IPS DF 6.9 (cell line): ENCODE measurements around the gene ENAH.
"Not testable (repeated sequence)": the region's sequence is repeated elsewhere in the genome, so short reads cannot be mapped to it uniquely, and the experiment has no call there.

ENCODE experiments used
- DNase-seq: peaks from one replicate; pipeline ENCODE4 v3.0.0-alpha.2; 2013; ENCODE audit warnings: low read depth, low spot score
- H3K27ac ChIP-seq: one replicate; pipeline ENCODE4 v1.5.1; 2013; ENCODE audit warnings: low read length, control low read depth
- H3K27me3 ChIP-seq: 2 replicates; pipeline ENCODE4 v1.6.1; 2013; ENCODE audit warnings: mild to moderate bottlenecking, low read length; ENCODE audit not compliant: control insufficient read depth, insufficient read depth
- H3K36me3 ChIP-seq: 2 replicates; pipeline ENCODE4 v1.6.1; 2013; ENCODE audit warnings: low read length; ENCODE audit not compliant: control insufficient read depth, insufficient read depth
- H3K4me1 ChIP-seq: 2 replicates; pipeline ENCODE4 v1.6.1; 2013; ENCODE audit warnings: low read length; ENCODE audit not compliant: control insufficient read depth, insufficient read depth
- H3K4me3 ChIP-seq: 2 replicates; pipeline ENCODE4 v1.5.1; 2013; ENCODE audit warnings: mild to moderate bottlenecking, low read length
- H3K9me3 ChIP-seq: 2 replicates; pipeline ENCODE4 v1.6.1; 2013; ENCODE audit warnings: low read length, inconsistent platforms; ENCODE audit not compliant: control insufficient read depth, insufficient read depth
- WGBS: extraction: QIAGEN DNeasy Blood & Tissue Kit; methylation state at CpG from one replicate; pipeline ENCODE4 v1.1.7; 2013; ENCODE audit warnings: mixed read lengths, missing lambda C conversion rate; ENCODE audit not compliant: insufficient read length, insufficient coverage; 5-methylcytosine and 5-hydroxymethylcytosine counted together

The ENAH gene

DNA sequence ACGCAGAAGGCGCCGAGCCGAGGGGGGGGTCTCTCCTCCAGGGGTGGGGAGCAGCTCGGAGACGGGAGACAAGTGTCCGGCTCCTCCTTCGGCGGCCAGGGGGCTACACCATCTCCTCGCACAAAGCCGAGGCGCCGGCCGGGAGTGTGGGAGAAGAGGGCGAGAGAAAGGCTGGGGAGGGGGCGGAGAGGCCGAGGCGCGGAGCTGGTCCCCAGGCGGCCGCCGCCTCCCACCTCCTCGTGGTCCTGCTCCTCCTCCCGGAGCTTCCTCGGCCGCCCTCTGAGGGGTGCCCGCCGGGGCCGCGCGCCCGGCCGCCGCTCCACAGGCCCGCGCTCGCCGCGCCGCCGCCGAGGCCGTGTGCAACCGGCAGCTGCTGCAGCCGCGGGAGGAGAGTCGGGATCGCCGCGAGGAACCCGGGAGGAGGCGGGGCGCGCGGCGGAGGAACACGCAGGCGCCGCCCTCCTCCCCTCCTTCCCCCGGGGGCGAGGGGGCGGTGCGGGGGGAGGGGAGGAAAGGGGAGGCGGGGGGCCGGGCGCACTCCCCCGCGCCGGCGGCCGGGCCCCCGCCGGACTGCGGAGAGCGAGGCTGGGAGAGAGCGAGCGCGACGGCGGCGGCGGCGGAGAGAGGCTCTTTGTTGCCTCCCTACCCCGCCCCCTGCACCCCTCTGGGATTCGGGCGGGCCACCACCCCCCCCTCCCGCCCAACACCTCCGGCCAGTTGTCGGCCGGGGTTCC is at the start of gene ENAH:
TSS of gene ENAH (minus strand) at position 395 of the 734 bp plus-strand sequence. CDS start 433 bp downstream, outside the sequence.
- H3K9me3 ChIP-seq, result no peaks in the 10 kb centered on the region
- peak within 1 kb of the TSS; percentile 86 for H3K4me3 ChIP-seq
- no CpG with 5 or more reads among the region's 90 CpGs for WGBS
- no peaks in the 10 kb centered on the region for H3K36me3 ChIP-seq
- no peak within 1 kb of the TSS for H3K27ac ChIP-seq
- DNase-seq, result no peak
- no peaks in the 10 kb centered on the region for H3K4me1 ChIP-seq
- H3K27me3 ChIP-seq, result no peaks in the 10 kb centered on the region

DNA sequence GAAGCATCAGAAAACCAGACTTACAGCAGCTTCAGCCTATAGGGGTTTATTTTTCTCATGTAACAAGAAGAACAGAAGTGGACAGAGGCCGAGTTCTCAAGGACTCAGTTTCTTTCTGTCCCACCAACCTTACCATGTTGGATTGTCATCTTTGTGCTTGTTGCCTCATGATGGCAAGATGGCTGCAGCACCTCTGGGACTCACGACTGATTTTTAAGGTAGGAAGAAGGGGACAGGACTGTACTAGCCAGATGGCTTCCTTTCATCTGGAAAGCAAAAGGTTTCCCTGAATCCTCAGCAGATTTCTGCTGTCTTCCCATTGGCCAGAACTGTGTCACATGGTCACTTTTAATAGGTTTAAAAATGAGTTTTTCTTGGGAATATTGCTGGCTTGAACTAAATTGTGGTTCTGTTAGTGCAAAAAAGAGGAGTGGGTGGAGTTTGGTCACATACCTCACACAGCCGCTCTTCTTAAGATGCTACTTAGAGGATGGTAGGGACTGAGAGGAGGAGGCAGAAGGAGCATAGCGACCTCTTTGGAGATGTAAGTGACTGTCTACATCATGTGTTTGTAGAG is 48.1 kb upstream of the ENAH start:
- no peak for DNase-seq
- no peak overlapping the region for H3K27ac ChIP-seq
- no peaks in the 10 kb centered on the region for H3K27me3 ChIP-seq
- H3K4me1 ChIP-seq, result no peaks in the 10 kb centered on the region
- no peaks in the 10 kb centered on the region for H3K36me3 ChIP-seq
- no CpG with 5 or more reads among the region's 4 CpGs for WGBS
- no peak overlapping the region for H3K4me3 ChIP-seq
- no peaks in the 10 kb centered on the region for H3K9me3 ChIP-seq

DNA sequence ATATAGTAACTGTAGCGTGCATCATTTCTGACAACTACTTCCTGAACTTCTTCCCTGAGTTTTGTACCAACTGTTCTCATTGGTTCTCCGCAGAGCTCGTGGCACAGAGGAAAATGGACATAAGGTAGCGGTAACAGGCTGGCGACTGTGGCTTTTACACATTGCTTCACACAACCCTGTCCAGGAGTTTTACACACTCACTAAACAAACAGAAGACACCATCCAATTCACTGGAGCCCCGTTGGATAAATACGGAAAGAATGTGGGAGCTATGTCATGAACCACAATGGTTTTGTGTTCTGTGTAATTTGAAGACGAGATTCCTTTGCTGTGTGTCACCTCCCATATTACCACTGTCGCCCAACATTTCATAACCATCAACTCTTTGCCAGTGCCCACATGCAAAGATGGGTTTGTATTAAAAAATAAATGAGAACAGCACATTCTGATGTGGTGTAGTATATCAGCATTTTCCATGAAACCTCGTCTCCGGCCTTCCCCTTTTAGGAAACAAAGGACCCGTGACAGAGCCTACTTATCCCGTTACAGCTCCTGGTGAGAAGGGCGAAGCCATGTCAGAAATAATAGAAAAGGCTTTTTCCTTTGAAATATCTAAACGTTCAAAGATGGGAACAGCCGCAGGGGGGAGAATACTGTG is 47.4 kb upstream of the ENAH start:
- no peak for DNase-seq
- Histone ChIP-seq H3K9me3 (no peaks in the 10 kb centered on the region), H3K4me3 (no peak overlapping the region), H3K27ac (no peak overlapping the region), H3K27me3 (no peaks in the 10 kb centered on the region), H3K36me3 (no peaks in the 10 kb centered on the region), H3K4me1 (no peaks in the 10 kb centered on the region)
- WGBS, result no CpG with 5 or more reads among the region's 16 CpGs

DNA sequence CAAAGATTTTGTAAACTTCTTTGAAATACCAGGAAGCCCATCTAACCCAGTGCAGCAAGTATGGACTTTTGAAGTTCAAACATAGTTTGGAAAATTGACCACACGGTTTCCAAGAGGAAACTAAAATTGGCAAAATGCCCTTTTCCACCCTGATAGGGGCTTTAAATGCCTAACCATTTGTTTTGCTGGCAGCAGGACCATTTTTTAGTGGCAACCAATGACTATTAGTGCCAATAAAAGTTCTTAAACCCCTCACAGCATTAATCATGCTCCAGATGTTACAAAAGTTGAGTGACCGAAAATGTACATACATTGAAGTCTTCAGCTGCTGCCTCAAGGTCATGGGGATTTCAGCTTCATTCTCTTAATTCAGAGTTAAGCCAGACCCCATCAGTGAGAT is 46.4 kb upstream of the ENAH start:
- H3K36me3 ChIP-seq, result no peaks in the 10 kb centered on the region
- H3K27me3 ChIP-seq, result no peaks in the 10 kb centered on the region
- no peak overlapping the region for H3K4me3 ChIP-seq
- no CpG with 5 or more reads among the region's 2 CpGs for WGBS
- no peaks in the 10 kb centered on the region for H3K9me3 ChIP-seq
- H3K4me1 ChIP-seq, result no peaks in the 10 kb centered on the region
- no peak overlapping the region for H3K27ac ChIP-seq
- no peak for DNase-seq

GRCh38 chr1:225698194-225698593 is 45.3 kb upstream of the ENAH start:
- not testable (repeated sequence) for H3K36me3 ChIP-seq, H3K4me3 ChIP-seq, H3K9me3 ChIP-seq, H3K27ac ChIP-seq, H3K4me1 ChIP-seq, DNase-seq, H3K27me3 ChIP-seq
- WGBS, result no CpG with 5 or more reads among the region's 4 CpGs

DNA sequence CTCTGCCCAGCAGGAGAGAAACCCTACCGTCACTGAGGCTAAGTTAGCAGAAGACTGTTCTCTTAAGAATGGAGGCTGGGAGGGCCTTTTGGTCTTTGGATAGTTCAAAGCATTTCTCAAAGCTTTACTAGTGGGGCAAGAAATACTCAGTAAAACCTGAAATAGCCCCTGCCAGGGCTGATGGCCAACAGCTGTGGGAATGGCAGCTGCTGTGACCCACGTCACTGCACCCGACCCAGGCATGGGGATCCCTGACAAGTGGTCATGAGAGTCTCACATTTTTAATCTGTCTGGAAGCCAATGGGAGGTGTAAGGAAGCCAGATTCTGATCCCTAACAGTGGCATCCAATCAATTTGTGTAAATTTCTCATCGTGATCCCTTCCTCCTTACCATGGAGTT is 44.5 kb upstream of the ENAH start:
- Histone ChIP-seq H3K27me3 (no peaks in the 10 kb centered on the region), H3K27ac (no peak overlapping the region), H3K9me3 (no peaks in the 10 kb centered on the region), H3K4me3 (no peak overlapping the region), H3K36me3 (no peaks in the 10 kb centered on the region), H3K4me1 (no peaks in the 10 kb centered on the region)
- WGBS, result no CpG with 5 or more reads among the region's 4 CpGs
- DNase-seq, result no peak

DNA sequence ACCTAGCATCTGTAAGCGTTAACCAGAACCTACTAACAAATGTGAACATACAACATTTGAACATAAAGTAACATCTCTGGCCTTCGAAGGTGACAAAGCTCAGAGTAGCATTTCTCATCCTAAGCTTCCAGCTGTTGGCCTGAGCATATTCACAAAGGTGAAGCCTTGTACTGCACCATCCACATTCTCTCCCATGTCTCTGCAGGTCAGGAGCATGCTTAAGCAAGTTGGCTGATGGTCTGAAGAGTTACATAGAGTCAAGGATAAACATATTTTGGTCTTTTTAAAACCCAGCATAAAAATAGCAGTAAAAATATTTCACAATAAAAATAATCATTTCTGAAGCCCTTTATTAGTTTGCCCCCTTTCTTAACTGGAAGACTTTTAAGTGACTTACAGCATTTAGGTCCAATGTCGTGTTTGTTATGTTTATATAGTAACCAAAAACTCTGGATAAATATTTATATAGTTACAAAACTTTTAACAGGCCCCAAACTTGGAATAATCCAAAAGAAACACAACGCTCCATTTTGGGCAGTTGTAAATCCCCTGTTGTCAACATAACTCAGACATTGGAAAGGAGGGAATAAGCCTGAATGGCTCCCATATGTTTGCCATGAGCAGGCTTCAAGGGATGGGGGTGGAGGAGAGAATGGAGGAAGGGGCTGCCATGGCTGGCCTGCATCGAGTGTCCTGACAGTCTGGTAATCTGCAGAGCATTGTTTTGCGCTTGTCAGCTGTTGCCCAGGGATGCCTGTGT is 42.8 kb upstream of the ENAH start:
- Histone ChIP-seq H3K4me1 (no peaks in the 10 kb centered on the region), H3K9me3 (no peaks in the 10 kb centered on the region), H3K36me3 (no peaks in the 10 kb centered on the region), H3K27ac (no peak overlapping the region), H3K27me3 (no peaks in the 10 kb centered on the region), H3K4me3 (no peak overlapping the region)
- no CpG with 5 or more reads among the region's 6 CpGs for WGBS
- DNase-seq, result no peak

- H3K27me3 ChIP-seq, result no peaks in the 10 kb centered on the region
- no peak overlapping the region for H3K27ac ChIP-seq
- DNase-seq, result no peak
- H3K4me3 ChIP-seq, result no peak overlapping the region
- H3K4me1 ChIP-seq, result no peaks in the 10 kb centered on the region
- no CpG with 5 or more reads among the region's 2 CpGs for WGBS
- H3K9me3 ChIP-seq, result no peaks in the 10 kb centered on the region
- no peaks in the 10 kb centered on the region for H3K36me3 ChIP-seq
These were observed 41.3 kb upstream of the ENAH start for GRCh38 chr1:225694151-225694603.

DNA sequence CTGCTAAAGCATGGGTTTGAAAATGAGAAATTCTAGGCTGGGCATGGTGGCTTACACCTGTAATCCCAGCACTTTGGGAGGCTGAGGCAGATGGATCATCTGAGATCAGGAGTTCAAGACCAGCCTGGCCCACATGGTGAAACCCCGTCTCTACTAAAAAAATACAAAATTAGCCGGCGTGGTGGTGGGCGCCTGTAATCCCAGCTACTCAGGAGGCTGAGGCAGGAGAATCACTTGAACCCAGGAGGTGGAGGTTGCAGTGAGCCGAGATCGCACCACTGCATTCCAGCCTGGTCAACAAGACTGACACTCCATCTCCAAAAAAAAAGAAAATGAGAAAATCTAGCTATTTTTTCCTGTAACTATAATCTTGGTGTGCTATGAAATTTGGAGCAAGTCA is 40.8 kb upstream of the ENAH start:
- not testable (repeated sequence) for H3K9me3 ChIP-seq, H3K27me3 ChIP-seq, H3K27ac ChIP-seq, H3K4me1 ChIP-seq, DNase-seq, H3K4me3 ChIP-seq, H3K36me3 ChIP-seq
- no CpG with 5 or more reads among the region's 6 CpGs for WGBS

GRCh38 chr1:225693085-225693696 is 40.3 kb upstream of the ENAH start:
- no peaks in the 10 kb centered on the region for H3K9me3 ChIP-seq
- H3K4me3 ChIP-seq, result no peak overlapping the region
- H3K27me3 ChIP-seq, result no peaks in the 10 kb centered on the region
- DNase-seq, result no peak
- WGBS, result no CpG with 5 or more reads among the region's 6 CpGs
- H3K36me3 ChIP-seq, result no peaks in the 10 kb centered on the region
- no peaks in the 10 kb centered on the region for H3K4me1 ChIP-seq
- H3K27ac ChIP-seq, result no peak overlapping the region
